SU-DHL-6 (cell line): ENCODE measurements around the gene VDAC2.

Experiments used
- H2AFZ ChIP-seq: fragments of 200-600 bp; sonication (generic); 2 replicates; pipeline ENCODE4 v1.6.1; 2014; ENCODE audit warnings: low read depth, mild to moderate bottlenecking, moderate library complexity, mixed read lengths, antibody characterized with exemption, low read length; ENCODE audit not compliant: severe bottlenecking
- H3F3A ChIP-seq: fragments of 200-600 bp; shearing (Covaris generic); 2 replicates; pipeline ENCODE4 v1.6.0; 2016; ENCODE audit warnings: antibody characterized with exemption, mild to moderate bottlenecking; ENCODE audit not compliant: insufficient read depth
- H3K27ac ChIP-seq: fragments of 200-600 bp; sonication (generic); 2 replicates; pipeline ENCODE4 v1.5.1; 2016; ENCODE audit warnings: low read depth, mild to moderate bottlenecking, low read length, moderate library complexity, mixed read lengths
- H3K27me3 ChIP-seq: fragments of 200-600 bp; sonication (generic), shearing (Covaris generic); 2 replicates; pipeline ENCODE4 v1.6.0; 2014; ENCODE audit warnings: mild to moderate bottlenecking, low read length
- H3K36me3 ChIP-seq: fragments of 200-600 bp; sonication (generic); 2 replicates; pipeline ENCODE4 v1.6.1; 2014; ENCODE audit warnings: mild to moderate bottlenecking, low read length, mixed read lengths
- H3K4me2 ChIP-seq: fragments of 300-600, 200-600 bp; shearing (Covaris generic), sonication (generic); 2 replicates; pipeline ENCODE4 v1.6.0; 2014; ENCODE audit warnings: low read length, low read depth, mild to moderate bottlenecking; ENCODE audit not compliant: poor library complexity, severe bottlenecking
- H3K4me3 ChIP-seq: fragments of 200-600 bp; sonication (generic); 2 replicates; pipeline ENCODE4 v1.5.1; 2014; ENCODE audit warnings: antibody characterized with exemption, low read length, mild to moderate bottlenecking, mixed read lengths; ENCODE audit not compliant: insufficient read depth, poor library complexity, severe bottlenecking
- H3K79me2 ChIP-seq: fragments of 200-600 bp; sonication (generic); 2 replicates; pipeline ENCODE4 v1.6.1; 2014; ENCODE audit warnings: mild to moderate bottlenecking, low read length, moderate library complexity; ENCODE audit not compliant: insufficient read depth
- H3K9ac ChIP-seq: fragments of 200-600 bp; sonication (generic); 2 replicates; pipeline ENCODE4 v1.7.0; 2014; ENCODE audit warnings: mild to moderate bottlenecking, low read length
- H3K9me2 ChIP-seq: fragments of 200-600 bp; sonication (generic); replicated peaks from 2 replicates; pipeline ENCODE4 v1.6.1; 2014; ENCODE audit warnings: low read length; ENCODE audit not compliant: insufficient read depth
- H3K9me3 ChIP-seq: fragments of 200-600 bp; sonication (generic); 2 replicates; pipeline ENCODE4 v1.6.1; 2014; ENCODE audit warnings: low read length, mixed read lengths; ENCODE audit not compliant: insufficient read depth
- H4K20me1 ChIP-seq: fragments of 200-600 bp; sonication (generic); 2 replicates; pipeline ENCODE4 v1.6.1; 2014; ENCODE audit warnings: low read depth, mild to moderate bottlenecking, antibody characterized with exemption, low read length, moderate library complexity, mixed read lengths
- EZH2phosphoT487 ChIP-seq: fragments of 200-600 bp; sonication (generic), shearing (Covaris generic); conservative IDR thresholded peaks from 2 replicates; pipeline ENCODE4 v1.6.1; 2018; ENCODE audit warnings: mild to moderate bottlenecking, antibody characterized with exemption, low read length, moderate library complexity, mixed read lengths
- TF ChIP-seq, protein P1 (sequence below): fragments of 200-600 bp; sonication (generic); IDR thresholded peaks from one replicate; pipeline ENCODE4 v1.5.1; 2017; ENCODE audit warnings: antibody characterized with exemption, mild to moderate bottlenecking, low read length, moderate library complexity; ENCODE audit not compliant: insufficient read depth, poor library complexity, severe bottlenecking

VDAC2 gene

DNA sequence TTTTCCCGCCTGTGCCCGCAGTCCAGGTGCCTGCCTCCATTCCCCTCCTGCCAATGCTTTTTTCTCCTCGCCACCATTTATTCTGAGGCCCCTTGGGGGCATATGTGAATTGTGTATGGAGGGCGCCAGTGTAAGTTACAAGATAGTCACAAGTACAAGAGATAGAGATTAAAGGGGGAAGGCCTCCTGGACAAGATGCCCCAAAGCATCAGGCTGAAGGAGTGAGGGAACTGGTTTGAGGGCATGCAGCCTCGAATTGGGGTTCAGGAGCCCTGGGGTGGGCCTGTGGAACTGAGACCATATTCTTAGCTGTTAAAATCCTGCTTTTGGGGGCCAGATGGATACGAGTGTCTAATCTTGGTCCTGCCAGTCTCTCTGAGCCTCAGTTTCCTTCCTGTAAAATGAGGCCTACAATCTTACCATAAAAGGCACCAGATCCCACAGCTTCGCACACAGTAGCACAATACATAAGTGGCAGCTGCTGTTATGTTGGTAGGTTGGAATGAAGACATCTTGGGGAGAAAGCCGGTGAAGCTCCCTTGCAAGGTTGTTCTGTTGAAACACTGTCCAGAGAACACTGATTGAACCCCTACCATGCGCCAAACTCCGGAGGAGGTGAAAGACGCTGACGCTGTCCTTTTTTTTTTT is 25.7 kb downstream of the VDAC2 start:
- TF ChIP-seq, protein P1, sequence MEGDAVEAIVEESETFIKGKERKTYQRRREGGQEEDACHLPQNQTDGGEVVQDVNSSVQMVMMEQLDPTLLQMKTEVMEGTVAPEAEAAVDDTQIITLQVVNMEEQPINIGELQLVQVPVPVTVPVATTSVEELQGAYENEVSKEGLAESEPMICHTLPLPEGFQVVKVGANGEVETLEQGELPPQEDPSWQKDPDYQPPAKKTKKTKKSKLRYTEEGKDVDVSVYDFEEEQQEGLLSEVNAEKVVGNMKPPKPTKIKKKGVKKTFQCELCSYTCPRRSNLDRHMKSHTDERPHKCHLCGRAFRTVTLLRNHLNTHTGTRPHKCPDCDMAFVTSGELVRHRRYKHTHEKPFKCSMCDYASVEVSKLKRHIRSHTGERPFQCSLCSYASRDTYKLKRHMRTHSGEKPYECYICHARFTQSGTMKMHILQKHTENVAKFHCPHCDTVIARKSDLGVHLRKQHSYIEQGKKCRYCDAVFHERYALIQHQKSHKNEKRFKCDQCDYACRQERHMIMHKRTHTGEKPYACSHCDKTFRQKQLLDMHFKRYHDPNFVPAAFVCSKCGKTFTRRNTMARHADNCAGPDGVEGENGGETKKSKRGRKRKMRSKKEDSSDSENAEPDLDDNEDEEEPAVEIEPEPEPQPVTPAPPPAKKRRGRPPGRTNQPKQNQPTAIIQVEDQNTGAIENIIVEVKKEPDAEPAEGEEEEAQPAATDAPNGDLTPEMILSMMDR, result no peak
- TF ChIP-seq EZH2phosphoT487, result no peak
- Histone ChIP-seq H3F3A (peaks cover 37% of the 10 kb centered on the region), H3K27me3 (no peaks in the 10 kb centered on the region), H2AFZ (peak overlapping the region; percentile 91), H4K20me1 (no peaks in the 10 kb centered on the region), H3K9me3 (no peaks in the 10 kb centered on the region), H3K79me2 (no peaks in the 10 kb centered on the region), H3K27ac (no peak overlapping the region), H3K36me3 (peaks cover 6% of the 10 kb centered on the region), H3K9ac (peak overlapping the region; percentile 79), H3K4me3 (no peak overlapping the region), H3K4me2 (peak overlapping the region; percentile 38), H3K9me2 (no peaks in the 10 kb centered on the region)

DNA sequence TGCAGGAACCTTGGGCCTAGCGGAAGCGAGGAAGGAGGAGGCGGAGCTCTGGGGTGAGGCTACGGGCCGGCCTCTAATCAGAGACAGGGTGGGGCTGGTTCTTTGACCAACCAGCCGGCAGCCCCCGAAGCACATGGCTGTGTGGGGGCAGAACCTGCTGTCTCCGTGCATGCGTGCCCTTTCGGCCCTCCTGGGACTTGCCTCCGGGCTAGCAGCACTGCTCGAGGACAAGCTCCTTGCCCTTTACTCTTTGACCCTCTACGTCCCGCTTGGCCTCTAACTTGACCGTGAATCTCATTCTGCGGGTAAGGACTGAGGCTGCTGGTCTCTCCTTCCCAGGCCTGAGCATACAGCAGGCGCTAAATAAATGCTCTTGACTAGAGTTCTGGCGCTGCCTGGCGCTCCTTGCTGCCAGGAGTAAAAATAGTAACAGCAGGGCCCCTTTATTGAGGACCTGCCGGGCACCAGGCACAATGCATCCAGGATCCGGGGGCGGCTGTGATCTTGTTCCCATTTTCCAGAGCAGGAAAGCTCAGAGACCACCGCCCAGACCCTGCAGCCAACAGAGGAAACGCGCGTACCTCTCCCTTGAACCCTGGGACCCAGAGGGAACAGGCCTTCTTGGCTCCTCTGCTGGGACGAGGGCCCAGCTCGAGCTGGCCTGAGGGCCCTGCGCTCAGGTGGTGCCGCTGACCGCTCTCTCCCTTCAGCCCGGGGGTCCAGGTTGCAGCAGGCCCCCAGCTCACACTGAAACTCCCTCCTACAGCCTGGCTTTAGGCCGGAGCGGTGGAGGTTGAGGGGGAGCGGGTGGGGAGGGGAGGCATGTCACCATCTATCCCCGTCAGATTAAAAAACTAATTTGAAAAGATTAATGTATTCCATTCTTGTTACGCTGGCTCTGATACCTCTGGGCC is 27.8 kb downstream of the VDAC2 start:
- H3K27ac ChIP-seq, result no peak overlapping the region
- H3K36me3 ChIP-seq, result no peaks in the 10 kb centered on the region

DNA sequence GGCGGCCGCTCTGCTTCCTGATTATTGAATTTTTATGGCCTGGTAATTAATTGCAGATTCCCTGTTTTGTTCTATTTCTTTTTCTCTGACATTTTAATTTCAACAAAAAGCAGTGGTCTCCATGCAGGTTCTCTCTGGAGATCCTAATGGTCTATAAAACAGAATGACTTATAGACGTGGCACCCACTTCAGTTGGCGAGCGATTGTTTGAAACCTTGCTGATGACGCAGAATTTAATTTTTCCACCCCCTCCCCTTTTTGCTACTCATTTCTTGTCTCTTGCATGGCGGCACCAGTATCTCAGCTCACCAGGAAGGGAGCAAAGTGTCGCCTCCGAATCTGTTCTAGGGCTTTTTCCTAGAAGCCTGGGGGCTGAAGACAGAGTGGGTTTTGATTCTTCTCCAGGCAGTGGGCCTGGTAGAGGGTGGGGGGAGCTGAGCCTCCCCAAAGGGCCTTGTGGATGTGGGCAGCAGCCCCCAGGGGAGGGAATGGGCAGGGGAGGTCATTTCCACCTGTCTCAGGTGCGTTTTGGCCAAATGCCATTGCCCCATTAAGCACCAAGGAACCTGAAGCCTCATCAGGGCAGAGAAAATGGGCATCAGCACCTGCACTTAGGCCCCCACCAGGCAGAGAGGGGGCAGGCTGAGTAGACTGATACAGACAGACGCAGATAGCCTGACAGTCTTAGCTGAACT is 28.6 kb downstream of the VDAC2 start:
- no peaks in the 10 kb centered on the region for H3K36me3 ChIP-seq
- H3K9me2 ChIP-seq, result no peaks in the 10 kb centered on the region
- no peak overlapping the region for H3K9ac ChIP-seq
- H3F3A ChIP-seq, result peaks cover 12% of the 10 kb centered on the region; the same call in 1 of the 2 replicates
- H3K27ac ChIP-seq, result no peak overlapping the region
- H4K20me1 ChIP-seq, result no peaks in the 10 kb centered on the region
- no peak overlapping the region for H3K4me2 ChIP-seq
- no peaks in the 10 kb centered on the region for H3K79me2 ChIP-seq
- no peak overlapping the region for H2AFZ ChIP-seq
- H3K27me3 ChIP-seq, result no peaks in the 10 kb centered on the region
- no peaks in the 10 kb centered on the region for H3K9me3 ChIP-seq
- TF ChIP-seq, protein P1, result no peak
- no peak for TF ChIP-seq EZH2phosphoT487
- no peak overlapping the region for H3K4me3 ChIP-seq

More for the DNA sequence above, 27.8 kb downstream of the VDAC2 start:
- TF ChIP-seq, protein P1, result no peak
- TF ChIP-seq EZH2phosphoT487, result no peak
- H3K27me3 ChIP-seq, result no peaks in the 10 kb centered on the region
- H3K9me3 ChIP-seq, result no peaks in the 10 kb centered on the region
- H3K9ac ChIP-seq, result no peak overlapping the region
- no peak overlapping the region for H3K4me3 ChIP-seq
- H2AFZ ChIP-seq, result no peak overlapping the region
- H4K20me1 ChIP-seq, result no peaks in the 10 kb centered on the region
- H3K79me2 ChIP-seq, result no peaks in the 10 kb centered on the region
- no peaks in the 10 kb centered on the region for H3K9me2 ChIP-seq
- H3K4me2 ChIP-seq, result no peak overlapping the region
- peaks cover 18% of the 10 kb centered on the region for H3F3A ChIP-seq
